HEK293T (cell line): Measurements from ENCODE around the gene BCHE.

Experiments
- CTCF ChIA-PET: fragments of 350-600 bp; formaldehyde crosslinking; extraction: SDS; loops from one replicate; lab custom pipeline; 2021; ENCODE audit warnings: antibody characterized with exemption, inconsistent platforms; lab: Yijun Ruan, JAX
- POLR2A ChIA-PET: fragments of 350-600 bp; formaldehyde crosslinking; extraction: SDS; loops from one replicate; lab custom pipeline; 2020; ENCODE audit warnings: antibody characterized with exemption, inconsistent platforms; lab: Yijun Ruan, JAX
- DNase-seq: peaks from one replicate; pipeline ENCODE4 v3.0.0; 2012; ENCODE audit warnings: mixed read lengths; ENCODE audit errors: extremely low spot score
- ARNT ChIP-seq: fragments of 450-650 bp; IDR thresholded peaks from 2 replicates; pipeline ENCODE4 v1.6.1; 2017; ENCODE audit warnings: mild to moderate bottlenecking
- BHLHE40 ChIP-seq: fragments of 450-650 bp; IDR thresholded peaks from 2 replicates; pipeline ENCODE4 v1.6.1; 2016; ENCODE audit warnings: mild to moderate bottlenecking, moderate library complexity, borderline replicate concordance
- CTBP1 ChIP-seq: fragments of 450-650 bp; IDR thresholded peaks from 2 replicates; pipeline ENCODE4 v1.6.1; 2016; ENCODE audit warnings: borderline replicate concordance
- ELF4 ChIP-seq: fragments of 450-650 bp; IDR thresholded peaks from 2 replicates; pipeline ENCODE4 v1.6.1; 2017; ENCODE audit warnings: antibody characterized with exemption
- FOXA1 ChIP-seq: fragments of 450-650 bp; IDR thresholded peaks from 2 replicates; pipeline ENCODE4 v1.6.1; 2016; ENCODE audit warnings: mild to moderate bottlenecking
- FOXK2 ChIP-seq: fragments of 450-650 bp; IDR thresholded peaks from 2 replicates; pipeline ENCODE4 v1.6.1; 2016; ENCODE audit warnings: mild to moderate bottlenecking
- FOXM1 ChIP-seq: fragments of 450-650 bp; IDR thresholded peaks from 2 replicates; pipeline ENCODE4 v1.6.1; 2017; ENCODE audit warnings: mild to moderate bottlenecking, borderline replicate concordance
- HDGF ChIP-seq: fragments of 450-650 bp; IDR thresholded peaks from 2 replicates; pipeline ENCODE4 v1.6.1; 2017; ENCODE audit warnings: antibody characterized with exemption, borderline replicate concordance
- L3MBTL2 ChIP-seq: fragments of 450-650 bp; conservative IDR thresholded peaks from 2 replicates; pipeline ENCODE4 v1.6.1; 2016; ENCODE audit warnings: mild to moderate bottlenecking
- LEF1 ChIP-seq: fragments of 450-650 bp; IDR thresholded peaks from 2 replicates; pipeline ENCODE4 v1.6.1; 2017; ENCODE audit warnings: mild to moderate bottlenecking, borderline replicate concordance
- NFRKB ChIP-seq: fragments of 450-650 bp; IDR thresholded peaks from 2 replicates; pipeline ENCODE4 v1.6.1; 2016; ENCODE audit warnings: mild to moderate bottlenecking, moderate library complexity
- PKNOX1 ChIP-seq: fragments of 450-650 bp; IDR thresholded peaks from 2 replicates; pipeline ENCODE4 v1.6.1; 2016
- SP1 ChIP-seq: fragments of 450-650 bp; IDR thresholded peaks from 2 replicates; pipeline ENCODE4 v1.6.1; 2017
- SUZ12 ChIP-seq: fragments of 450-650 bp; IDR thresholded peaks from 2 replicates; pipeline ENCODE4 v1.6.1; 2016; ENCODE audit warnings: mild to moderate bottlenecking
- TARDBP ChIP-seq: fragments of 450-650 bp; IDR thresholded peaks from 2 replicates; pipeline ENCODE4 v1.6.1; 2016
- ZNF384 ChIP-seq: fragments of 450-650 bp; IDR thresholded peaks from 2 replicates; pipeline ENCODE4 v1.6.1; 2016

BCHE gene

GRCh38 chr3:165755571-165755970 is 81.7 kb downstream of the BCHE start:
- no peak for DNase-seq
- ChIA-PET POLR2A (no interaction called here), CTCF (no interaction called here)
- no peak for TF ChIP-seq ELF4
- no peak for TF ChIP-seq SUZ12

- DNase-seq: no peak
- POLR2A ChIA-PET: no interaction called here
Observed at GRCh38 chr3:165754219-165755007, 82.8 kb downstream of the BCHE start.

DNA sequence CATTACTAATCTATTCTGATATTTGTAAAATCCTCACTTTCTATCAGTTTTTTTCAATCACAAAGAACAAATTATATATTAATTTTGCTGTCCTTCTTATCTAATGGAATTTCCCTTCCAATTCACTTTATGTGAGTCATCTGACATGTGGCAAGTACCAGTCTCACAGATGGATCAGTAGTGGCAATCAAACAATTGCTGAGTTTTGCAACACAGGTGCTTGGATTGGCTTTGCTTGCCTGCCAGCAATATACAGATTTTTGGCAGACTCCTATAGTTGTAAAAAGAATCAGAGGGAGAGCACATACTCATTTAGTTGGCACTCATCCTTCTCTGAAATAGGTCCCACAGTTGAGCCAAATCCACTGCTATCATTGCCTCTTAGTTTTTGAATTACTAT is 83.7 kb downstream of the BCHE start:
- no peak for DNase-seq
- ChIA-PET CTCF (no interaction called here), POLR2A (no interaction called here)
- TF ChIP-seq ELF4: no peak

More at GRCh38 chr3:165754219-165755007, 82.8 kb downstream of the BCHE start:
- no peak for TF ChIP-seq HDGF
- TF ChIP-seq FOXM1: no peak
- no peak for TF ChIP-seq SUZ12
- TF ChIP-seq ZNF384: no peak
- TF ChIP-seq BHLHE40: no peak
- TF ChIP-seq PKNOX1: no peak
- TF ChIP-seq ELF4: no peak
- no peak for TF ChIP-seq L3MBTL2
- TF ChIP-seq LEF1: no peak
- no peak for TF ChIP-seq TARDBP
- no peak for TF ChIP-seq ARNT
- TF ChIP-seq FOXK2: no peak
- TF ChIP-seq NFRKB: no peak
- CTCF ChIA-PET: no interaction called here

GRCh38 chr3:165751637-165752036 is 85.6 kb downstream of the BCHE start:
- ChIA-PET CTCF (no interaction called here), POLR2A (no interaction called here)
- DNase-seq: peak; percentile 15
- TF ChIP-seq PKNOX1: peak; percentile 42; the same call in 1 of the 2 replicates
- TF ChIP-seq ZNF384: no peak

DNA sequence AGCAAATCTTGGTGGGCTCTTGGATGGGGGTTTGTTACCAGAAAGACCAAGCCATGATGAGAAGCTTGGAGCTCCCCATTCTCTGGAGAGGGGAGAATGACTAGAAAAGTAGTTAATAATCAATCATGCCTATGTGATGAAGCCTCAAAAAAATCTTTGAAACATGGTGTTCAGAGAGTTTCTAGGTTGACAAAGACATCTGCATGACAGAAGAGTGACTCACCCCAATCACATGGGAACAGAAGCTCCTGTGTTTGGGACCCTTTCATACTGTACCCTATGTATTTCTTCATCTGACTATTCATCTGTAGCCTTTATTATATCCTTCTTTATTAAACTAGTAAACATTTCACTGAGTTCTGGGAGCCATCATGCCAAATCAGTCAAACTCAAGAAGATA is 87.4 kb downstream of the BCHE start:
- DNase-seq: no peak
- ChIA-PET POLR2A (no interaction called here), CTCF (no interaction called here)
- TF ChIP-seq SP1 (no peak), SUZ12 (no peak), NFRKB (no peak), PKNOX1 (no peak), ELF4 (no peak), FOXM1 (no peak), ARNT (no peak), CTBP1 (no peak), LEF1 (no peak), HDGF (no peak), FOXK2 (no peak), BHLHE40 (no peak), FOXA1 (no peak), L3MBTL2 (no peak), TARDBP (no peak), ZNF384 (no peak)

DNA sequence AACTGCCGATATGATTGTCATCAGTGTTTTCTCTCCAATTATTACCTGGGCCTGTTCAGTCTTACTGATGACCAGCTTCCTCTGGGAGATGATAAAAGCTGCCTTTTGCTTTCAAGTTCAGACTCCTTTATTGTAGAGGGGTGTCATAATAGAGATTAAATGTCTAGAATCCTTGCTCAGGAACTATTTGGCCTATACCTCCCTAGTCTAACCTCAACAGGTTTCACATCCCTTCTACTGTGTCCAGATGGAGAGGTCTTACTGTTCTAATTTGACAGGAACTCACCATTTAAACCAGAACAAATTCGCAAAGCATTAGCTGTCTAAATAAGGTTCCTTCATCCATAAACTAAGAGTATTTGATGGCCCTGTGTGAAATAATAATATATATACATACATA is 88.0 kb downstream of the BCHE start:
- ChIA-PET POLR2A (no interaction called here), CTCF (no interaction called here)
- no peak for DNase-seq
- TF ChIP-seq SUZ12 (no peak), FOXA1 (no peak), ARNT (no peak), ELF4 (no peak), BHLHE40 (no peak), LEF1 (no peak), TARDBP (no peak), L3MBTL2 (no peak), ZNF384 (no peak)

- POLR2A ChIA-PET: no interaction called here
- CTCF ChIA-PET: interaction anchor here (0.6 kb wide), 1 partner anchor 1045 kb away, joined by 9 read pairs; no protein-coding TSS in a partner anchor
- TF ChIP-seq FOXK2: no peak
- TF ChIP-seq HDGF: no peak
- no peak for TF ChIP-seq FOXA1
- no peak for TF ChIP-seq L3MBTL2
- no peak for TF ChIP-seq SUZ12
- no peak for TF ChIP-seq TARDBP
- TF ChIP-seq LEF1: no peak
- no peak for TF ChIP-seq ARNT
- TF ChIP-seq SP1: no peak
- TF ChIP-seq ZNF384: no peak
- DNase-seq: no peak
Observed at GRCh38 chr3:165748094-165748493, 89.1 kb downstream of the BCHE start.
